Endothelial cell of umbilical vein (primary cell): Measurements from ENCODE around the gene ACAA1. TPM values are rescaled to one million over a fixed set of nuclear protein-coding genes. Genes with fewer than 3 reads are reported as not detected.

Experiments used
- BruUV-seq: library from RNA; stranded (reverse); fragments of 400-500 nt; replicated peaks from 2 replicates; lab custom pipeline; 2021; lab: Mats Ljungman, UMichigan
- CTCF ChIA-PET: fragments of 300-600, 350-600 bp; sonication (Branson Sonifier 250); formaldehyde crosslinking; loops from one replicate; lab custom pipeline; 2021; ENCODE audit warnings: antibody characterized with exemption, inconsistent platforms; lab: Charles Lee
- POLR2A ChIA-PET: fragments of 300-600, 350-600 bp; sonication (Branson Sonifier 250); formaldehyde crosslinking; loops from one replicate; lab custom pipeline; 2021; ENCODE audit warnings: antibody characterized with exemption, inconsistent platforms; lab: Charles Lee
- DNase-seq: peaks from one replicate; pipeline ENCODE4 v3.0.0-alpha.2; 2011; ENCODE audit warnings: low read depth, low spot score
- FAIRE-seq: peaks from 2 replicates; lab custom pipeline; 2011; peaks lifted over from hg19 to GRCh38; lab: Jason Lieb, UNC
- H2AFZ ChIP-seq: 2 replicates; pipeline ENCODE4 v1.6.0; 2012; ENCODE audit warnings: low read depth, low read length, control low read depth, inconsistent platforms
- H3K27ac ChIP-seq: 2 replicates; pipeline ENCODE4 v1.5.1; 2011; ENCODE audit warnings: low read depth, mild to moderate bottlenecking, control low read depth, low read length, moderate library complexity; ENCODE audit not compliant: insufficient read depth
- H3K27me3 ChIP-seq, 2 experiments: 2 replicates each; pipeline versions ENCODE4 v1.6.0 to v1.6.1; 2011; ENCODE audit warnings: low read length in 2 of 2, mixed read lengths in 1 of 2; ENCODE audit not compliant: control insufficient read depth in 2 of 2, insufficient read depth in 2 of 2
- H3K36me3 ChIP-seq, 2 experiments: 2 replicates in 1 of 2; 3 replicates in 1 of 2; pipeline ENCODE4 v1.5.1; 2011; ENCODE audit warnings: low read length in 2 of 2, mild to moderate bottlenecking in 1 of 2, moderate library complexity in 1 of 2; ENCODE audit not compliant: control insufficient read depth in 2 of 2, insufficient read depth in 2 of 2; ENCODE audit errors: extremely low read depth in 1 of 2
- H3K4me1 ChIP-seq: 3 replicates; pipeline ENCODE4 v1.5.1; 2011; ENCODE audit warnings: mild to moderate bottlenecking, low read length; ENCODE audit not compliant: control insufficient read depth, insufficient read depth; ENCODE audit errors: extremely low read depth
- H3K4me2 ChIP-seq: 2 replicates; pipeline ENCODE4 v1.6.1; 2011; ENCODE audit warnings: low read length, control low read depth, mixed read lengths; ENCODE audit not compliant: insufficient read depth
- H3K4me3 ChIP-seq, 3 experiments: fragments of 200-600 bp in 1 of 3; sonication (generic), shearing (Covaris generic) in 1 of 3; replicated peaks in 1 of 3; 2 replicates each; pipeline ENCODE4 v1.5.1; 2011 to 2016; ENCODE audit warnings: control low read depth in 3 of 3, low read length in 3 of 3, mild to moderate bottlenecking in 2 of 3, inconsistent platforms in 1 of 3, low read depth in 1 of 3, moderate library complexity in 1 of 3; ENCODE audit not compliant: insufficient read depth in 1 of 3
- H3K79me2 ChIP-seq: 2 replicates; pipeline ENCODE4 v1.6.0; 2012; ENCODE audit warnings: low read length, inconsistent platforms; ENCODE audit not compliant: control insufficient read depth, insufficient read depth
- H3K9ac ChIP-seq: replicated peaks from 2 replicates; pipeline ENCODE3; 2011; ENCODE audit warnings: low read length, control low read depth; ENCODE audit not compliant: insufficient read depth; ENCODE audit errors: extremely low read depth
- H3K9me1 ChIP-seq: replicated peaks from 3 replicates; pipeline ENCODE4 v1.6.0; 2011; ENCODE audit warnings: mild to moderate bottlenecking, low read length; ENCODE audit not compliant: control insufficient read depth, insufficient read depth; ENCODE audit errors: extremely low read depth
- H3K9me3 ChIP-seq: replicated peaks from 2 replicates; pipeline ENCODE4 v1.5.1; 2012; ENCODE audit warnings: low read length, inconsistent platforms; ENCODE audit not compliant: control insufficient read depth, insufficient read depth
- H4K20me1 ChIP-seq: replicated peaks from 2 replicates; pipeline ENCODE3; 2011; ENCODE audit warnings: mild to moderate bottlenecking, low read length; ENCODE audit not compliant: control insufficient read depth, insufficient read depth; ENCODE audit errors: extremely low read depth
- EZH2 ChIP-seq: IDR thresholded peaks from 2 replicates; pipeline ENCODE4 v1.6.1; 2012; ENCODE audit warnings: borderline replicate concordance, low read depth, mild to moderate bottlenecking, moderate library complexity, low read length, inconsistent platforms; ENCODE audit not compliant: severe bottlenecking
- FOS ChIP-seq: IDR thresholded peaks from 2 replicates; pipeline ENCODE4 v1.6.1; 2011; ENCODE audit warnings: mild to moderate bottlenecking, low read length, moderate library complexity, borderline replicate concordance; ENCODE audit not compliant: insufficient read depth
- GATA2 ChIP-seq: IDR thresholded peaks from 2 replicates; pipeline ENCODE4 v1.7.0; 2011; ENCODE audit warnings: low read depth, mild to moderate bottlenecking, moderate library complexity, mixed read lengths, low read length; ENCODE audit not compliant: insufficient read length, insufficient read depth
- JUN ChIP-seq: IDR thresholded peaks from 2 replicates; pipeline ENCODE4 v1.6.1; 2011; ENCODE audit warnings: borderline replicate concordance, low read depth; ENCODE audit not compliant: insufficient read length, insufficient read depth
- MAX ChIP-seq: IDR thresholded peaks from 2 replicates; pipeline ENCODE4 v1.6.1; 2011; ENCODE audit not compliant: insufficient read depth, insufficient read length
- MYC ChIP-seq: IDR thresholded peaks from one replicate; pipeline ENCODE4 v1.6.1; 2011; ENCODE audit warnings: mild to moderate bottlenecking, low read depth, low read length
- POLR2A ChIP-seq: IDR thresholded peaks from 2 replicates; pipeline ENCODE4 v1.6.1; 2012; ENCODE audit warnings: low read depth, mild to moderate bottlenecking, control low read depth, low read length
- POLR2AphosphoS5 ChIP-seq: IDR thresholded peaks from 2 replicates; pipeline ENCODE4 v1.6.1; 2012; ENCODE audit warnings: low read depth, mild to moderate bottlenecking, control low read depth, low read length, moderate library complexity; ENCODE audit not compliant: insufficient read depth
- dilution Hi-C: fragments of 300-500 bp; cut with MboI; formaldehyde crosslinking; loops from one replicate; pipeline ENCODE4 v1.15.0; 2019; ENCODE audit warnings: low sequenced_read_pairs; ENCODE audit not compliant: extremely low pct_ligation_motif_present
- intact Hi-C: fragments of 100-400 bp; cut with micrococcal nuclease; formaldehyde crosslinking; loops from one replicate; pipeline ENCODE4 v1.10.0; 2022
- polyA plus RNA-seq, 4 experiments: library from polyadenylated mRNA; depleted of rRNA in 3 of 4; stranded (reverse) in 3 of 4; unstranded in 1 of 4; fragments of >200 nt; gene quantifications; 2 replicates each; pipeline versions ENCODE4 v1.2.1 to v1.2.3, GENCODE V29; 2011 to 2012; ENCODE audit warnings: missing spikeins in 1 of 4
- total RNA-seq: library from RNA; stranded (reverse); gene quantifications from 2 replicates; pipeline ENCODE4 v1.2.3, GENCODE V29; 2021
- TF ChIP-seq, protein P1 (sequence below), 2 donors: IDR thresholded peaks; 1 replicate in 1 of 2; 2 replicates in 1 of 2; pipeline ENCODE4 v1.5.1; 2011; ENCODE audit warnings: low read length in 2 of 2, mild to moderate bottlenecking in 2 of 2, moderate library complexity in 2 of 2, control low read depth in 1 of 2, inconsistent platforms in 1 of 2, low read depth in 1 of 2; ENCODE audit not compliant: insufficient read depth in 1 of 2; ENCODE audit errors: extremely low read depth in 1 of 2

ACAA1 gene
- total and polyA plus RNA-seq, 2 donors (not counting 3 experiments of a cell fraction or from before 2014, with no cell fraction given), result 52.1 to 53.8 TPM

DNA sequence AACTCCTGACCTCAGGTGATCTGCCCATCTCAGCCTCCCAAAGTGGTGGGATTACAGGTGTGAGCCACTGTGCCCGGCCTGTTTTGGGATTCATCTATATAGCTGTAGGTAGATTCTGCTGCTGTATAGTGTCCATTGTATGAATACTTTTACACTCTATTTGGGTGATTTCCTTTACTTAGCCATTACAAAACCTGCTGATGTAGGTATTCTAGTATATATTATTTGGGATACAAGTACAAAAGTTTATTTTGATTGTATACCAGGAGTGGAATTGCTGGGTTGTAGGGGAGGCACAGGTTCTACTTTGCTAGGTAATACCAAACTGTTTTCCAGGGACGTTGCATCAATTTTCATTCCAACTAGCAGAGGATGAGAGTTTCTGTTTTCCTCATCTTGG, 18.9 kb upstream of the ACAA1 start:
- dilution Hi-C loops (no loop called here), intact Hi-C loops (no loop called here)
- Histone ChIP-seq H3K27me3 (no peaks in the 10 kb centered on the region), H3K79me2 (no peaks in the 10 kb centered on the region), H2AFZ (no peak overlapping the region), H3K4me3 (no peak overlapping the region), H3K4me2 (no peak overlapping the region), H3K4me1 (no peaks in the 10 kb centered on the region), H3K9ac (no peak overlapping the region), H3K9me1 (no peaks in the 10 kb centered on the region), H3K27ac (no peak overlapping the region), H3K9me3 (no peaks in the 10 kb centered on the region), H4K20me1 (no peaks in the 10 kb centered on the region), H3K36me3 (no peaks in the 10 kb centered on the region)
- FAIRE-seq (no peak), DNase-seq (no peak)
- TF ChIP-seq POLR2A (no peak), POLR2AphosphoS5 (no peak), MYC (no peak), MAX (no peak), JUN (no peak), EZH2 (no peak), FOS (no peak), GATA2 (no peak)
- TF ChIP-seq, protein P1, sequence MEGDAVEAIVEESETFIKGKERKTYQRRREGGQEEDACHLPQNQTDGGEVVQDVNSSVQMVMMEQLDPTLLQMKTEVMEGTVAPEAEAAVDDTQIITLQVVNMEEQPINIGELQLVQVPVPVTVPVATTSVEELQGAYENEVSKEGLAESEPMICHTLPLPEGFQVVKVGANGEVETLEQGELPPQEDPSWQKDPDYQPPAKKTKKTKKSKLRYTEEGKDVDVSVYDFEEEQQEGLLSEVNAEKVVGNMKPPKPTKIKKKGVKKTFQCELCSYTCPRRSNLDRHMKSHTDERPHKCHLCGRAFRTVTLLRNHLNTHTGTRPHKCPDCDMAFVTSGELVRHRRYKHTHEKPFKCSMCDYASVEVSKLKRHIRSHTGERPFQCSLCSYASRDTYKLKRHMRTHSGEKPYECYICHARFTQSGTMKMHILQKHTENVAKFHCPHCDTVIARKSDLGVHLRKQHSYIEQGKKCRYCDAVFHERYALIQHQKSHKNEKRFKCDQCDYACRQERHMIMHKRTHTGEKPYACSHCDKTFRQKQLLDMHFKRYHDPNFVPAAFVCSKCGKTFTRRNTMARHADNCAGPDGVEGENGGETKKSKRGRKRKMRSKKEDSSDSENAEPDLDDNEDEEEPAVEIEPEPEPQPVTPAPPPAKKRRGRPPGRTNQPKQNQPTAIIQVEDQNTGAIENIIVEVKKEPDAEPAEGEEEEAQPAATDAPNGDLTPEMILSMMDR (IDR thresholded peaks at IDR 0.05; ENCODE audit: extremely low read depth in 1 of 2, insufficient read depth in 1 of 2, low read depth in 1 of 2, low read length in 2 of 2), result no peak
- POLR2A ChIA-PET, result no interaction called here
- BruUV-seq, result no TSS peak
- CTCF ChIA-PET, result interaction anchor here (4.2 kb wide), 1 partner anchor 9 kb away, joined by 20 read pairs; the partner anchor contains the start of gene OXSR1
